8988T (cell line): Measurements from ENCODE around the gene LRRC3B.
"Not testable (repeated sequence)": the region's sequence is repeated elsewhere in the genome, so short reads cannot be mapped to it uniquely, and the experiment has no call there.

Experiments
- DNase-seq: peaks from one replicate; pipeline ENCODE4 v3.0.0; 2011

The LRRC3B gene, protein sequence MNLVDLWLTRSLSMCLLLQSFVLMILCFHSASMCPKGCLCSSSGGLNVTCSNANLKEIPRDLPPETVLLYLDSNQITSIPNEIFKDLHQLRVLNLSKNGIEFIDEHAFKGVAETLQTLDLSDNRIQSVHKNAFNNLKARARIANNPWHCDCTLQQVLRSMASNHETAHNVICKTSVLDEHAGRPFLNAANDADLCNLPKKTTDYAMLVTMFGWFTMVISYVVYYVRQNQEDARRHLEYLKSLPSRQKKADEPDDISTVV

DNA sequence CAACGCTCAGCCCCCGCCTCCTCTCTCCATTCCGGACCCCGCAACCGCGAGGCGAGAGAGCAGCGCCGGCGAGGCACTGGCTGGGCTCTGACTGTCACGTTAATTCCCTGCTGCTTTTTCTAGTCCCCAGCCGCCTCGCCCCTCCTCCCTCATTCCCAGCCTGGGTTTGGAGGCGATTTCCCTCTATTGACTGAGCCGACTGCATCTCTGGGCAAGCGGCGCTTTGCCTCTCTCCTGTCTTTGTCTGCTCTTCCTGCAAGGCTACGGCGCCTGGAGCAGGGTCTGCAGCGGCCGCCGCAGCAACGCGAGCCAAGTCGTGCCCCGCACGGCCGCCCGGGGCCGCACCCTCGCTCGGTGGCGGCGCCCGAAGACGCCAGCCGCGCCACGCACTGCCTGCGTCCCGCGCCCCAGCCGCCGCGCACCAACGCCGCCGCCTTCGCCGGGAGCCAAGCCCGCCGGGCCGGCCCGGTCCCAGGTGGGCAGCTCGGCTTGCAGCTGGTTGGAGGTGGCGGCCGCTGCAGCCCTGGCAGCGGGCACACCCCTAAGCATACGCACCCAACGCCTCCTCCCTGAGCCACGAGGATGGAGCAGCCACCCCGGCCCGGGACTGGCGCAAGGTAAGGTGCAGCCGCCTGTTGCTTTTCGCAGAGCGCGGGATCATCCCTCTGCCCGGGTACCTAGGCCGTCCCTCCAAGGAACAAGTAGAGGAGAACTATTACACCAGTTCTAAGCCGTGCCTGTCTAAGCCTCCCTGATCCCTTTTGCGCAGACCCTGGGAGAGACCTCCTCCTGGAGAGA is at the start of gene LRRC3B:
TSS of gene LRRC3B (plus strand) at position 152 of the 798 bp plus-strand sequence. CDS start 86,901 bp downstream, outside the sequence.
- peak; percentile 19 for DNase-seq

DNA sequence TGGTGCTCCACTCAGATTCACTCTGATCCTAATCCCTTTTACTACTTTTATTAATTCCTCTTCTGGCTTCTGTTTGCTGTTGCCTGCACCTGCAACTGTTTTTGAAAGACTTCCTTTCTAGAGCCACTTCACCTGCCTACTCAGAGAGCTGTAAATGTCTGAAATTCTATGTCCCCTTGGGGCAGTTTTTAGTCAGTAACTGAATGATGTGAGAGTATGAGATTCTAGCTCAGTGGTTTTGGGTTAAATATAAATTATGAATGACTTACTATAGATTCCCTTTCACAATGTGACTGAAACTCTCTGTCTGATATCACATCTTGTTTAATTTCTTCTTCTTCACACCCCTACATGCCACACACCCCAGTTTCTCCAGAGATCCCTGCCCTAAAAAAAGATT is 47.8 kb upstream of the LRRC3B start:
- DNase-seq, result no peak

DNA sequence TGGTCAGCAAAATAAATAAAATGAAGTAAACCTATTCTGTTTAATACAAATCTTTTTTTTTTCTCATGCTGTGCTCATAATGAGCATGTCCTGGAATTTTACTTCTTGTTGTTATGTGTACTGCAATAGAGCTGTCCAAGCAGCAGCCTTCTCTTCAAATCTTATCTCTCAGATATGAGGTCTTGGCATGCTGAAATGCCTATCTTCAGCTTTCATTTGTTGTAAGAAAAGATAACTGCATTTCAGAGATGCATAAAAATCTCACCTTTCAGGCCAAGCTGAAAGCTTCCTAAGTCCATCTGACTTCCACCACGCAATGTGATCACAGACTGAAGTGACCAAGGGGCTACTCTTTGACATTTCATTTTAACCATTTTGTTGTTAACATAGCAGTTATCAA is 43.5 kb upstream of the LRRC3B start:
- DNase-seq, result no peak

DNA sequence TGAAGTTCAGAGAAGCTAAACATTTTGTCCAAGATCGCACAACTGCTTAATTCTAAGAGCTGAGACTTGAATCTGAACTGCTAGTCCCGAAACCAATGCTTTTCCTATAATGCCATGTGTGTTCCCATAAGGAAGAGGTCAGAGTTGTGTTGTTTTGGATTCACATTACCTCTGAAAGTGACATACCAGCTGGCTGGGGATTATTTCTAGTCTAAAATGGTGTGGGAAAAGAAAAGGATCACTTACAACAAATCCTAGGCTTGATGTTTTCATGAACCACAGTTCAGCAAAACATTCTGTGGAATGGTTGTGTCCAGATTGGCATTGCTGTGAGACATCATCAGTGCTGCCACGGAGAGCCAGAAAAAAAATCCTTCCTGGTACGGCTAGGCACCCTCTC is 35.0 kb upstream of the LRRC3B start:
- no peak for DNase-seq

DNA sequence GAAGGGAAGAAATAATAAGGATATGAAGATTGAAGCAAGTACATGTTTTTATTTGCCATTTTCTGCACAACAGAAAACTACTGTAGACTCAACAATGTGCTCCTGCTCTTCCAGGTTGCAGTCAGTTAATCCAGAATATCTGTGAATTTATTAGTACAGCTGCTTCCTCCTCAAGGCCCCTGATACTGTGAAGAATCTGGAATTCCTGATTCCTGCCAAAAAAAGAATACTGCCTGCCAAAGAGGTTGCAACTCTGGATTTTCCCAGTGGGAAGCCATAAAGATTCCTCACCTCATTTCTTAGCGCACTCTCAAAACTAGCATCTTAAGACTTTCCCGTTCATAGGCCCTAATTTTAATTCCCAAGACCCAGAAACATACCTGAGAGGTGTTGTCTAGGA is 33.6 kb upstream of the LRRC3B start:
- no peak for DNase-seq

DNA sequence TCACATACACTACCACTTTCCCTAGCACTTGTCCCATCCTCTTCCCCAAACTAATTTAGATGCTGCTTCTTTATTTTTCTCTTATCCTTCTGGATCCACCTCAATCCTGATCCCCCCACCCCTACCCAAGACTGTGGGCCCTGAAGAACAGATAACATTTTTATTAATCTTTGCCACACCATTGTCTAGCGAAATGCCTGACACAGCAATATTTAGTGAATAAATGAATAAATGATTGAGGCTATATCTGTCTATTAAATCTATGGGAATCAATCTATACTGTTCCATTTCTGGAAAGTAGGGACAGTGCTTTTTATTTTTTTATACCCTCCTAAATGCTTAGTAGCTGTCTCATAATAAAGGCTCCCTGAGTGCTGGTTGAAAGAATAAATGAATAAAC is 32.9 kb upstream of the LRRC3B start:
- DNase-seq, result no peak

DNA sequence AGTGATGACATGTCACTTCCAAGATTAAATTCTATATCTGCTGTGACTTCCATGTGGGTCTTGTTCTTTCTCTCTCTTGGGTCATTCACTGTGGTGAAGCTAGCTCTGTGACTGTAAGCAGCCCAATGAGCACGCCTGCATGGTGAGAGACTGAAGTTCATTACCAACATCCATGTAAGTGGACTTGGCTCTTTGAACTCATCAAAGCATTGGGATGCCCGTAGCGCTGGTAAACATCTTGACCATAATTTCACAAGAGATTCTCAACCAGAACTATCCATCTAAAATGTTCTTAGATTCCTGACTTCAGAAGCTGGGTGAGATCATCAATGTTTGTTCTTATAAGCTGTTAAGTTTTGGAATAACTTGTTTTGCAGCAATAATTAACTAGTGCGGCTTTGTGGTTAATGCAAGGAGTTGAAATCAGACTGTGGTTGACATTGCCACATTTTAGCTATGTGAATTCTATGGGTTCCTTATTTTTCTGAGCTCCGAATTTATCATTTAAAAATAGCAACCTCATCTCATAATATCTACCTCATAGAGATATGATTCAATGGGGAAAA is 31.6 kb upstream of the LRRC3B start:
- DNase-seq, result no peak

DNA sequence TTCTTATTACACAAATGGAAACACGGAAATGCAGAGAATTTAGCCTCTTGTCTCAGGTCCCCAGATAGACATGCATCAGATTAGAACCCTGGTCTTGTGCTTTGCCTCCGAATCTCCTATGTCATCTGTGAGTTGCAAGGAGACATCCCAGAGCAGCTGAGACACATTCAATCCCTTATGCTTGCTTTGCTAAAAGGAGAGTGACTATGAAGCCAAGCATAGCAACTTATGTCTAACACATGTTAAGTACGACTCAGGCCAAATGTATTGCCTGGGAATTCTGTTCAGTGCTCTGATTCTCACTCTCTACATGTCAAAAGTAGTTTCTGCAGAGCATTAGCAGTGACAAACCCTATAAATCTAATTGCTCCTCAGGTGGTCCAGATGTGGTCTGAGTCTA is 30.6 kb upstream of the LRRC3B start:
- DNase-seq, result no peak

DNA sequence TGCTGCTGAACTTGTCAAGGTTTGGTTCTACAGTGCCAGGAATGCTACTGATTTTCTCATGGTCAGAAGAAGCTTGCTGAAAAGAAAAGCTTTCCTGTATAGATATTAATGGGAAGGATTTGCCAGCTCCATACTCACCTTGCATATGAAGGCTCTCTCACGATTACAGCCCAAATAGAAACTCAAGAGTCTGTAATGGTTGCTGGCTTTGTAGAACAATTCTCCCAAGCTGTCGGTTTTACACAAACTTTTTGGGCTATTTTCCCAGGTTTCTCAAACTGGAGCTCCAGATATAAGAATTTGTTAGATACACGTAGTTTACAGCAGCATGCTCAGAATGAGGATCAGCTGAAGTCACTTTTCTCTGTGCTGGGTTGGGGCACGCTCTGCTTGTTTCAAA is 30.1 kb upstream of the LRRC3B start:
- DNase-seq, result no peak

DNA sequence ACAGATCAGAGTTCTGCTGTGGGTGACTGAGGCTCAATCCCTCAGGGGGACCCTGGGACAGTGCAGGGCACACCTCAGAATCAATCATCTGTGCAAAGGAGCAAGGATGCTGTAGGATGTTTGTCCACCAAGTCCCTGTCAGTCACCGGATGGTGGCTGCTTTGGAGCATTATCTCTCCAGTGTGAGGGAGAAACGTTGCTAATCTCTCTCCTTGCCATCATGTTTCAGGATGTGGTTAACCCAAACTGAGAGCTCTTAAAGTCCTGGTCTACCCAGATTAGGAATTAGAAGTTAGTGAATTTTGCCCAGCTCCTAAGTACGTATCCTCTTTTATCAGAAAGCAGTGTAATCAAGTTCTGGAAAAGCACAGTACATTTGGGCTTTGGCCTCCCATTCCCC is 26.2 kb upstream of the LRRC3B start:
- DNase-seq, result no peak

DNA sequence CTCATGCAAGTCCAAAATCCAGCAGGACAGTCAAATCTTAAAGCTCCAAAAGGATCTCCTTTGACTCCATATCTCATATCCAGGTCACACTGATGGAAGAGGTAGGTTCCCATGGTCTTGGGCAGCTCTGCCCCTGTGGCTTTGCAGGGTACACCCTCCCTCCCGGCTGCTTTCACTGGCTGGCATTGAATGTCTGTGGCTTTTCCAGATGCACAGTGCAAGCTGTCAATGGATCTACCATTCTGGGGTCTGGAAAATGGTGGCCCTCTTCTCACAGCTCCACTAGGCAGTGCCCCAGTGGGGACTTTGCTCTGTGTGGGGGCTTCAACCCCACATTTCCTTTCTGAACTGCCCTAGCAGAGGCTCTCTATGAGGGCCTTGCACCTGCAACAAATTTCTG is 19.3 kb upstream of the LRRC3B start:
- not testable (repeated sequence) for DNase-seq

DNA sequence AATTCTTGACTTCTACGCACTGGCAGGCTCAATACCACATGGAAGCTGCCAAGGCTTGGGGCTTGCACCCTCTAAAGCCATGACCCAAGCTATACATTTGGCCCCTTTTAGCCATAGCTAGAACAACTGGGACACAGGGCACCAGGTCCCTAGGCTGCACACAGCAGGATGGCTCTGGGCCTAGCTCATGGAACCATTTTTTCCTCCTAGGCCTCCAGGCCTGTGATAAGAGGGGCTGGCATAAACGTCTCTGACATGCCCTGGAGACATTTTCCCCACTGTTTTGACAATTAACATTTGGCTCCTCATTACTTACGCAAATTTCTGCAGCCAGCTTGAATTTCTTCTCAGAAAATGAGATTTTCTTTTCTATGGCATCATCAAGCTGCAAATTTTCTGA is 18.8 kb upstream of the LRRC3B start:
- not testable (repeated sequence) for DNase-seq

DNA sequence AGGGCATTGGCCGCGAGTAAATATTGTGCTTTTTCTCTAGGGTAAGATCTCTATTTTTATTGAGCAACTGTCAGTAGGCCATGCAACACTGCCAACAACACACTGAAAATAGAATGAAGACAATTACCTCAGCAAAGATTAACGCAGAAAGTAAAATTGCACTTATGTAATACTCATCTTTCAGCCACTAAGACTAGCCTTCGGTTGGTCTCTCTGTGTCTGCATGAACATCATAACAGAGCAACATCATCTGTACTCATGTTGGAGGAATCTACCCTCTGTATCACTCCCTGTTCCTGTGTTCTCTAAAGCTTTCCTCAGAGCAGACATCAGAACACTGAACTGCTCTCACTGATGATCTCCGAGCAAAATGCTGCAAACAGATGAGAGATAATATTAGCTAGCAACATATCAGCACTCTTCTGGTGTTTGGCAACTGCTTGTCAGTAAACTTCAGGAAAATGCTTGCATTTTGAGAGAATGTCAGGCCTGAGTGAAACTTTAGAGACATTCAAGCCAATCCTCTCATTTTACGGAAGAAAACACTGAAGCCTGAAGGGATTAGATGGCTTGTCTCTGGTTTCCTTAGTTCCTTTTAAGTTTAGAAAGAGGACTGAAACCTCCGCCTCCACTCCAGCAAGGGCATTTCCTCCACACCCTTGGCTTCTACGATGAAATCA is 8.4 kb upstream of the LRRC3B start:
- DNase-seq, result no peak

DNA sequence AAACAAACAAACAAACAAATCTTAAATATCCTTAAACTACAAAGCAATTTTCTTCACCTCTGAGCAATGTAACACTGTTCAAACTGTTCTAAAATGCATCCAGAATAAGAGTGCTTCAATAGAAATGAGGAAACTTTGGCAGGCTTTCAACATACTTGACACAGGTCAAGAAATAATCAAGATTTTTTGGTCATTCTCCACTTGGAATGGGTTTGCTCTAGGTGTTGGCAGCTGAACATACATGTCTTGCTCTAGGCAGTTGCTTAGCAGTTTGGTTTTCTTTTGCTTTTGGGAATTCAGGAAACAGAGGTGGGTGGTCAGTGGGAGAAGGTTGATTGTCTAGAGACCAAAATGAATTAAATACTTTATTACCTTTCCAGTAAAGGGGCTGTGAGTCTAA is 1.4 kb upstream of the LRRC3B start:
- no peak for DNase-seq

DNA sequence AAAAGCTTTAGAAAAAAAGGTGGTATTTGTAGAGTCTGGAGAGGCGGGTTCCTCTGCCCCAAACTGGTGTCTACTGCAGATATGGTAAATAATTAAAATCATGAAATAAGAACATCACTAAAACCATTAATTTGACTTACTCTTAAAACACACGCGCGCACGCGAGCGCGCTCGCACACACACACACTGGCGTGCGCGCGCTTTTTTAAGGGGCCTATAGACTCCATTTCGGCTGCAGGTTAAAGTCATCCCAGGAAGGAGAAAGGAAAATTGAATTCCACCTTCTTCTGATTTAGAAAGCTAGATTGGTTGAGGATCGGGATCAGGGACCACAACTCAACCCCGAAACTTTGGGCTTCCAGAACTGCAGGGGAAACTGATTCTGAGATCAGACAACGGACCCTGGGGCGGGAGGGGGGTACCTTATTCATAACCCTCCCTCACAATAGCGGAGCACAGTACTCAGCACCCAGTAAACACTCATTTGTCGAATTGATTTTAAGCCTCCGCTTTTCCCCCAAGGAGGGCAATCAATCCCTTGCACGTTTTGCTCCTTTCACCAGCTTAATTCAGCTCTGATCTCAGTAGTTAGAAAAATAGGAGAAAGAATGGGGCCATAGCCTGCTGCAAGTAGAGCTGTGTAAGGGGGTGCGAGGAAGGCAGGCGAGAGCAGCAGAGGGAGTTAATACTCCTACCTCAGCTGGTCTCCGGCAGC is 509 bp upstream of the LRRC3B start:
- no peak for DNase-seq

DNA sequence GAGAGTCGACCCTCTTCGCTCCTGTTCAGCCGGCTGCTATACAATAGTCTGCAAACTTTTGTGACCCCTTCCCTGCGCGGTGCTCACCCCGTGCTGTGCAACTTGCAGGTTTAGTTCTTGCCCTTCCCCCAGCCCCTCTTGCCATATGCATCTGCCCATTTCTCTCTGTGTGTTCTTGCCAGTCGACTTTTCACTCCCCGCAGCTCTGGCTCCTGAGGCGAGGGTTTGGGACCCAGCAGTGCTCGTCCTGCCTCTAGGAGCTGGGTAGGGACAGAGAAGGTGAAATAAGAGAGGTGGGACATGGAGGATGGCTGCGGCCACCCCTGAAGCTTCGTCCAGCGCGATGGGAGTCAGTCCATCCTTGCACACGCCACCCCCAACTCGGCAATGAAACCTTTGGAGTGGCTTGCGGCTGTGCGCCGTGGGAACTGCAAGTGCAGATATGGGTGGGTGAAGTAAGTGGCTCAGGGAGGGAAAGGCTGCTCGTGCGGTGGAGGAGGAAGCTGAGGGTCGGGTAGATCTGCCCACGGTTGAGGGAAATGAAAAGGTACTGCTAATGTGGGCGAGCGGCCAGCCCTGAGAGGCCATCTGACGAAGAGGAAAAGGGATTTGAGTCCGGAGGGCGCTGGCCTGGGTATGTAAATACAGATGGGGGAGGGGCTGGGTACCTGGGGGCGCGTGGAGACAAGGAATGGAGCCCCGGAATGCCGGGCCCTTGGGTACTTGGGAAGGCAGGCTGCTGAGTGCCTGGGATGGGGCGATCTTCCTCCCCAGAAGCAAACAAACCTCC is 1.0 kb downstream of the LRRC3B start:
- DNase-seq, result peak; percentile 15

DNA sequence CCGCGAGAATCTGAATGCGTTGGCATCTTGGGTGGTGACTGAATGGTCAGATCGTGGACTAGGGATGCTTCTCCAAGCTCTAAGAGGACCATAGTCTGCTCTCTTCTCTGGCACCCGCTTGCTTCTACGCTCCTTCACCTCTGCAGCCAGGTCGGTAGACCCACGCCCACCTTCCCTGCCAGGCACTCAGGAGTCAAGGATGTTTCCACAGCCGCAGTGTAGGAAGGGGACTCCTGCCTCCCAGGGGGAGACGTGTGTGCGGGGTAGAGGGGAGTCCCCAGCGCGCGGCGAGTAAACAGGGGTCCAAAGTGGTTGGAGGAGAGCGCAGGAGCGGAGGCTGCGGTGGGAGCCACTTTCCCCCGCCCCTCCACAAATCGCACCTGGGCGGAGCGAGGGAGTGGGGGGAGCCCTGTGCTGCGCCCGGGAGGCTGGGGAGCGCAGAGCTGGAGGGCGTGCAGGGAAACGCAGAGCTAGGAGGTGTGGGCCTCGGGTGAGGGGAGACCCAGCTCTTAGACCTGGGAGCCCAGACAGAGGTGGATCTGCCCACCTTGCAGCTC is 1.7 kb downstream of the LRRC3B start:
- no peak for DNase-seq

DNA sequence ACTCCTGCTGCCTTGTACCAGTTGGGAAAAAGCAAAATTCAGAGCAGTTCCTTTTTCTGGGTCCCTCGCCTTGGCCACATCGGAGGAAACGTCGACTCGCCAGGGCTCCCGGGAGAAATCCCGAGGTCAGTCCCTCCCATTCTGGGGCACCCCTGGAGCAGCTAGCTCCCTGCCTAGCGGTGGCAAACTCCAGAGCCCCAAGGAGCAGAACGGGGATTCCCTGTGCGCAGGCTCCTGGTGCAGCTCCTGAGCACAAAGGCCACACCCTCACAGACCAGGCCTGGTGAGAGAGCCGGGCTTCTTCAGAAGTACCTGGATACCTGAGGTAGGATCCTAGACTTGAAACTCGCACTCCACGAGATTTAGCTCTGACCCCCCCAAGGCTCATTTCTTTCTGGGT is 2.6 kb downstream of the LRRC3B start:
- peak; percentile 26 for DNase-seq

DNA sequence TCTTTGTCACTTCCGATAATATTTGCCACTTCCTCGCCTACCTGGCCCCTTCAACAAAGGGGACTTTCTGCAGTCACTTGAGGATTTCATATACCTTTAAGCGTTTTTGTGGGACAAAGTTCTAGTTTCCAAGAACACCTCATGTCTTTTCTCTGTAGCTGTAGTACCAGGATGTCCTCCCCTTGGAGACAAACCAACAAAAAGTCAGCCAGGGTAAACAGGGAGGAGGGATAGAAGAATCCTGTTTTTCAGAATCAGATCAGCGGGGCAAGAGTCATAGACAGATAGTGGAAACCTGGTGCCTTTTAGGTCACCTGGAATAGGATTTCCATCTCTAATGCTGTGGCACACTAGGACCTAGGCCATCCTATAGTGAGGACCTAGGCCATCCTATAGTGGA is 4.5 kb downstream of the LRRC3B start:
- DNase-seq, result no peak

DNA sequence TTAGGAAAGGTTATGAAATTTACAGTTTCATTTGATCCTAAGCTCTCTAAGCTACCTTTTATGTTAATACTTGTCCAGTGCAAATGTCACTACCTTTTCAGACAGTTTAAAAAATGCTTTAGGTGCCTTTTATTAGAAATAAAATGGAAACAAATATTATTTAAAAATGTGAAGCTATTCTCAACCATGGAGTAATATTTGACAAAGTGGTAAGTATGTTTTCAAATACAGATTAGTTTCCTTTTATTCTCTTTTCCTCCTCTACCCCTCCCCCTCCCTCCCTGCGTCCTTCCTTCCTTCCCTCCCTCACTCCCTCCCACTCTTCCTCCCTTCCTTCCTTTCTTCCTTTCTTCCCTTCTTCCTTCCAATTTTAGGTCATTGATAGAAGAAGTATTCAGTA is 6.3 kb downstream of the LRRC3B start:
- no peak for DNase-seq

DNA sequence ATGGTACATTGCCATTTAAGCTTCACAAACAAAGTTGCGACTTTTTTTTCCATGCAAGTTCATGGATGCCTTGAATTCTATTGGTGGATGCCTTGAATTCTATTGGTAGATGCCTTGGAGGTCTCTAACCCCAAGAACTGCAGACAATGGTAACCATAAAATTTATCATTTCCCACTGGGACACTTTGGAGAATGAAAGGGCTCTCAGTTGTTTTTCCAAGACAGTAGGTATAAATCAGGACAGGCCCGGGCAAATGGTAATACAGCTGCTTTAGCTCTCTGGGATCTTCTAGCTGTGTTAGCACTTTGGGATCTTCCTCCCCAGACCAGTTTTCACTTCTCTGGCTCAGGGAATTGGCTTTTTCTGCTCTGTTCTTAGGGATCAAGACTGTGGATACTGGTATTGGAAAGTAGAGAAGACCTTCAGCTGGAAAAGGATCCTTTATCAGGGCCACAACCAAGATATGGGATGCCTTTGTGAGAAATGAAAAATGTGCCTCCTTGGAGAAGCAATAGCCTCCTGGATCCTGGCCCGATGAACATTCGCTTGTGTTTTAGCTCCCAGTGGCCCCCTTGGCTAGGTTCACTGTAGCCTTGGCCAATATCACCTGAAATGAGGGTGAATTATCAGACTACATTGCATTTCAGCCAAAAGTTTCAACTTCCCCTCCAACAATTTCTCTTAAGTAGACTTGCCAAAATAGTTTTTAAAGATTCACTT is 8.3 kb downstream of the LRRC3B start:
- DNase-seq, result no peak
